Smooth muscle cell of the brain vasculature (primary cell): ENCODE results near the gene GALNT2.

Experiments used
- DNase-seq: peaks from one replicate; pipeline ENCODE4 v3.0.0-alpha.2; 2012; ENCODE audit warnings: low read depth, low spot score

GALNT2 gene

DNA sequence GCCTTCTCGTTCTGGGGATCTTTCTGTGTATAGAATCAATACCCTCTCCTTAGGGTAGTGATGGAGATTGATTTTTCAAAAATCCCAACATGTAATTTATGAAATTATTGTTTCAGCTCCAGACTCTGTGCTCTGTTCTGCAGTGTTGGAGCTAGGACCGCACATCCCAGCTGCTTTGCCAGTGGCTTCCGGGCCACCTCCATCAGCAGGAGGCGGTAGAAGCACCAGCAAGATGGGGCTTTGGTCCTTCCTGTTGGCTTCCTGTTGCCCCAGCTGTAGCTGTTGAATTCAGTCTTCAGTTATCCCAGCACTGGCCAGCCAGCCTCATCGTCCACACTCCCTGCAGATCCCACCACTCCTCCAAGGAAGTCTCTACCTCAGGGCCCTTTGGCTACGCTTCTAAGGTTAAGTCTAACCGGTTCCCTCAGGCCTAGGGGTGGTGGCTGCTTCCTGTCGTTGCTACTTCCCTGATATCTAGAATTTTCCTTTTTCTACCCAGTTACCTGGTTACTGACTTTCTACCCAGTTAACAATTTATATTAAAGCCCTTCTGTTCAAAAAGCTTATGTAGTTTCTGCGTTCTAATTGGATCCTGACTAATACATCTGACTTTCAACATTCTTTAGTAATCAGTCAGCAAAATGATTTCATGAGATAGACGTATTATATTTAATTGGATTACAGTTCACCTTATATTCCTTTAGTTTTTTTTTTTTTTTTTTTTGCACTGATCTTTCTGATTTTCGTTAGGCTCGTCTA lies 24.6 kb downstream of the GALNT2 start:
- DNase-seq = no peak

DNA sequence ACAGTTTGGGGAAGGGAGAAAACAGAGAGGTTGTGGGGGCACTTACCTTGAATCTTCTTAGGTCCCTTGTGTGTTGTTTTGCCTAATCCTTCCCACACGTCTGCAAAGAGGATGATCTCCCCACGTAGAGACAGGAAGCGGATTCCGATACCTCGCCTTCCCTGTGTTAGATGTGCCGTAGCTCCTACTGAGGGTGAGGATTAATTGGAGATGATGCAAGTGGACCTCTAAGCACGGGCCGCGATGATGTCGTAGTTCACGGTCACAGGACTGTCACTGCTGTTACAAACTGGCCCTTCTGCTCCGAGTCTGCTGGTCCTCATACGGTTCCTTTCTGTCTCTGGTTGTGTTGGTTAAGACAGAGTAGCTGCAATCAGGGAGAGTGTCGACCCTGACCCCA lies 27.7 kb downstream of the GALNT2 start:
- no peak for DNase-seq

DNA sequence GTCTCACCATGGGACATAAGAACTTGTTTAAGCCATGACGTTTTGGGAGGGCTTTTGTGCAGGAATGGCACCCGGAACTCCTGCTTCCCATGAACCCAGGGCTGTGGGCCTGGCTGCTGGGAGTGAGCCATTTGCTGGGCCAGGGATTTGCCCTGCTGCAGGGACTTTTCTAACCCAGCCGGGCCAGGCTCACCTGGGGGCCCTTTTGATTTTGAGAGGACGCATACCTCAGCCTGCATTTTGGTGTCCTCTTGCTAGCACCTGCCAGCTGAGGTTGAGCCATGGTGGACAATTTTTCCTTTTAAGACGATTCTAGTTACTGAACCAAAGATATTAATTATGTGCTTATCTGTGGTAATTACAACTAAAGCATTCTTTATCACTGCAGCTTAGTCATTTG lies 28.9 kb downstream of the GALNT2 start:
- DNase-seq = no peak

- DNase-seq = no peak
These were observed 30.3 kb downstream of the GALNT2 start for GRCh38 chr1:230097370-230097769.

DNA sequence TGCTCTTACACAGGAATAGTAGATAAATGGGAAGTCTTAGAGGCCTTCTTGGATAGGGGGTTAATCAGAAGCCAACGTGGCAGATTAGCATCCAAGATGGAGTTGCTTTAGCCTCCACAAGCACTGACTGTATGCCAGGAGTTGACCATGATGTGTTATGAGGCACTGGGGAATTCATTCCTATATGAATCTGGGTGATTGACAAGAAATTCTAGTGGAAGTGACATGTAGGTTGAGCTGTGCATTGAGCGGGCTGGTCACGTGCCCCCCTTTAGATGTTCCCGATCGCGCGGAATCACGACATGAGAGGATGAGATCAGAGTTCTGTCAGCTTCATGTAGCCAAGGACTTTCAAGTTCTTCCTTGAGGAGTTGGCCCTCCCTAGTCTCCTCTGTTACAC lies 31.7 kb downstream of the GALNT2 start:
- DNase-seq = no peak

DNA sequence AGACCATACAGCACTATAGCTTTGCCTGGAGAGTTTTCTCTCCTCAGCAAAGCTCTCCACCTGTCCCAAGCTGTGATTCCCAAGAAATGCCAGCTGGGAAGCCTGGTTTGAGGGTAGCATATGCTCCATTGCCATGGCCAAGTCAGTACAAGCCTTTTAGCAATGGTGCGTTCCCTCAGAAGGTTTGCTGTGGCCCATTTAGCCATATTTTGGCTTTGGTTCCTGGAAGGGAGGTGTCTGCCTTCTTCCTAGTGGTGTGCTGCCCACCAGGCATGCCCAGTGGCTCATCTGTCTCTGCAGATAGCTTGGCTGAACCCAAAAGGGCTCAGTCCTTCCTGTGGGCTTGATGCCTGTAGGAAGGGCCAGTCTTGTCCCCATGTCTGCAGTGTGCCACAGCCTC lies 32.4 kb downstream of the GALNT2 start:
- no peak for DNase-seq

DNA sequence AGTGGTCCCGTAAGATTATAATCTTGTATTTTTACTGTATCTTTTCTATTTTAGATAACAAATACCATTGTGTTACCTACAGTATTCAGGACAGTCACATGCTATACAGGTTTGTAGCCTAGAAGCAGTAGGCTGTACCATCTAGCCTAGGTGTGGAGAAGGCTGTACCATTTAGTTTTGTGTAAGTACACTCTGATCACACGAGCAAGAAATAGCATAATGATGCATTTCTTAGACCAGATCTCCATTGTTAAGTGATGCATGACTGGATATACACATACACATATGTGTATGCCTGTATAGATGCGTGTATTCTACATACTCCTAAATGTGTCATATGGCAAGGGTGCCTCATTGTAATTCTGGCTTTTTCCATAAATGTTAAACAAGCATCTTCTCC lies 33.9 kb downstream of the GALNT2 start:
- no peak for DNase-seq

GRCh38 chr1:230101556-230101955 lies 34.5 kb downstream of the GALNT2 start:
- DNase-seq = no peak

DNA sequence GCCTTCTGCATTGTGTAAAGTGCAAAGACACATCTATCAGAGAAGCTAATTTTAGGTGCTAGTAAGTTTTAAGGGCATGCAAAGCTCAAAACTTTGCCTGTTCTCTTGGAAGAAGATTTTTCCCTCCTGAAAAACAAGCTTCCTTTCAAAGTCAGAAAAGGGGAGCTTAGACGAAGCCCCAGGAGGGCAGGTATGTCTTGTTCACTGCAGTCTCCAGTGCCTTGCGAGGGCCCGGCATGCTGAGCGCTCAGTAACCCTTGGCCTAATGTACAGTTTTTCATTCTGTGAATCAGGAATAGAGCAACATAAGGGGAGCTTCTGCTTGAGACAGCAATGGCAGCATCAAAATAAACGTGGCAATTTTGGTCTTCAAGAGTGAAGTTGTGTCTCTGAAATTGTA lies 35.0 kb downstream of the GALNT2 start:
- DNase-seq = no peak

- no peak for DNase-seq
These were observed 35.4 kb downstream of the GALNT2 start for GRCh38 chr1:230102472-230102871.

- DNase-seq = no peak
These were observed 36.5 kb downstream of the GALNT2 start for GRCh38 chr1:230103306-230104173.

DNA sequence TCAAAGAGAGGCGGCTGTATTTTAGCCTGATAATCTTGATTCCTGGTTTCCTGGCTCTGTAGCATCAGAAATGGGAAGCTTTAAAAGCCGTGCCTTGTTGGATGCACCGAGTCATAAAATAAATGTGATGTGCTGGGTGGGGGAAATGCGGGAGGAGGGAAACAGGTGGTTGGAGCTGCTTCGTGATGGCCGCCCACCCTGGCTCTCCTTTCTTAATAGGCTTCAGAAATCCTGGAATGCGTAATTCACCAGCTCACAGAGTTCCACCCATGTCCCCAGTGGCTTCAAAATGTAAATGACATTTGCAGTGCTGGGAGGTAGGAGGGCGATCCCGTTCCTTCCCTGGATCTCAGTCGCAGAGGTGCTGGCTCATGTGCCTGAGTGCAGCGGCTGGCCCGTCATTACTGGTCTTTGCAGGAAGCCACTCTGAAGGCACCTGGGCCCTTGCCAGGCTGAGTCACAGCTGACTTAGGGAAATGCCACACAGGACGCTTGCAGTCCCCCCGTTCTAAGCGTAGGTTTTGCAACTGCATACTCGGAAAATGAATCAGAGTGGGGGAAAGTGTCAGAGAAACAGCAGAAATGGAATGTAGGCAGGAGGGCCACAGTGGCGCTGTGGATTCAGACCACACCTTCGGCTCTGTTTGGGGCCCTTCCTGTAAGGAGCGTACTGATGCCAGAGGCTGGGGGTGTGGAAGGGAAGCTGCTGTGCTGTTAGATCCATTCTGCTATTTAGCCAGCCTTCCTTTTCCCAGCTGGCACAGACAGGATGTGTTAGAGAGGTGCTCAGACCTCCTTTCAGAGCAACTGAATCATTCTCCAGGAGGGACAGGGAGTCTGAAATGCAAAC lies 37.6 kb downstream of the GALNT2 start:
- DNase-seq = peak; percentile 81

- no peak for DNase-seq
These were observed 38.3 kb downstream of the GALNT2 start for GRCh38 chr1:230105245-230105753.

DNA sequence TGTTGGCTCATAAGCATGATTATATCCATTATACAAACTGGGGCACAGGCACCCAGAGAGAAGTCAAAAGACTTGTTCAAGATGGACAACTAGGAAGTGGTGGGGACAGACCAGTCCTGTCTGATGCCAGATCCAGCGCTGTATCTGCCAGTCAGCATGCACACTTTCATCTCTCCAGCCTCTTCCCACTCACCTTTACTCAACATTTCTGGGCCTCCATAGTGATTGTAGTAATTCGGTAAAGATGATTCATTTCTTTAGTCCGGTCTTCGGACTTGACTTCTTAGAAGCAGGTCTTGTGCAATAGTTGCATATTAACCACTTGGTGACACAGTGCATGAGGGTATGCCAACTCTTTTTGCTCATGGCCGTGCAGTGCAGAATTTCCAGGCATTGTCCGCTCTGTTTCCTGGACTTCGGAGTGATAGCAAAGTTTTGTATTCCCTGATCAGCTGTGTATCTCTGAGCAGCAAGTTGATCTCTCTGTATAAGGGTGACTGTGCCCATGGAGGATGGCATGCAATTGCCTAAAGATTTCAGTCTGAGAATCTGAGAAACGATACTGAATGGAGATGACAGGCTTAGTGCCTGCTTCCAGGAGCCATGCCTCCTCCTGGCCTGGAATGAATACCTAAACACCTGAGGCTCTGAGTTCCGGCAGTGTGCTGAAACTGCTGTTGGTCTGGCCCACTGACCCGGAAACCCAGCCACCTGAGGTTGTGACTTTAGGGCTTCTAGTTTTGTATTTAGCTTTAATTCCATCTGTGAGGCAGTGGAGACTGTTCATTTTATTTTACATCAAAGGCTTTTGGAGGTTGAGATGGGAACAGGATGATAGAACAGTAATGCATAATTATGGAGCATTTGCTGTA lies 39.0 kb downstream of the GALNT2 start:
- no peak for DNase-seq

GRCh38 chr1:230107941-230108340 lies 40.9 kb downstream of the GALNT2 start:
- no peak for DNase-seq

DNA sequence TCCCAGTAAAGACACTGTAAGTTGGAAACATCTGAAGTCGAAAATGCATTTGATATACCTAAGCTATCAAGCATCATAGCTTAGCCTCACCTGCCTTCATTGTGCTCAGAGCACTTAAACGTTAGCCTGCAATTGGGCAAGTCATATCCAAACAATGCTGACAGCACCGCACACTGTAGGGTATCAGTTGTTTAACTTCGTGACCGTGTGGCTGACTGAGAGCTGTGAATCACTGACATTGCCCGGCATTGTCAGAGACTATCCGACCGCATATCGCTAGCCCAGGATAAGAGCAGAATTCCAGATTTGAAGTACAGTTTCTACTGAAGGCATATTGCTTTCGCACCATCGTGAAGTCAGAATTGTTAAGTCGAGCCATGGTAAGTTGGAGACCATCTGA lies 41.5 kb downstream of the GALNT2 start:
- no peak for DNase-seq

GRCh38 chr1:230109066-230109465 lies 42.0 kb downstream of the GALNT2 start:
- DNase-seq = no peak

GRCh38 chr1:230109895-230110667 lies 43.0 kb downstream of the GALNT2 start:
- DNase-seq = no peak

DNA sequence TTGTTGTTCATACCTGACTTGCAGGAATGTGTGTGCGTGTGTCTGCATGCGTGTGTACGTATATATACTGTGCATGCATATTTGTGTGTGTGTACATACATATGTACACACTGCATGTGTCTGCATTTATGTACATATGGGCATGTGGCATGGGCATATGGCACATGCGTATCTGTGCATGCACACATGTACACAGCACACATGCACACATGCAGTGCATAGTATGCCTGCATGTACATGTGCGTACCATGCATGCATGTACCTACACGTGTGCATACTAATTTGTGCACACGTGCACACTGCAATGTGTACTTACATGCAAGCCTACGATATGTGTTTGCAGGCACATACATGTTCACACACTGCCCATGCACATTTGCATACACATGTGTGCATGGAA lies 43.9 kb downstream of the GALNT2 start:
- DNase-seq = no peak

GRCh38 chr1:230112131-230112701 lies 45.2 kb downstream of the GALNT2 start:
- DNase-seq = no peak
